ENCODE results near the gene ZSWIM4.
"Not testable (repeated sequence)": the region's sequence is repeated elsewhere in the genome, so short reads cannot be mapped to it uniquely, and the experiment has no call there.

The ZSWIM4 gene

GRCh38 chr19:13841962-13842290, 46.7 kb downstream of the ZSWIM4 start:
- no peak for DNase-seq
- peak overlapping the region; percentile 98 for H3K27ac Mint-ChIP-seq
- H3K27me3 Mint-ChIP-seq: no peaks in the 10 kb centered on the region
- H3K4me1 Mint-ChIP-seq (ENCODE audit: low read depth): peaks cover 60% of the 10 kb centered on the region
- no peaks in the 10 kb centered on the region for H3K9me3 Mint-ChIP-seq
- peak overlapping the region; percentile 95 for H3K4me3 Mint-ChIP-seq
- peaks cover 48% of the 10 kb centered on the region for H3K36me3 Mint-ChIP-seq (ENCODE audit: low read depth)

- H3K4me1 Mint-ChIP-seq (ENCODE audit: low read depth): peaks cover 55% of the 10 kb centered on the region
- H3K36me3 Mint-ChIP-seq (ENCODE audit: low read depth): peaks cover 43% of the 10 kb centered on the region
- peak overlapping the region; percentile 98 for H3K27ac Mint-ChIP-seq
- no peaks in the 10 kb centered on the region for H3K27me3 Mint-ChIP-seq
- DNase-seq: peak; percentile 79
- peak overlapping the region; percentile 95 for H3K4me3 Mint-ChIP-seq
- no peaks in the 10 kb centered on the region for H3K9me3 Mint-ChIP-seq
Observed at GRCh38 chr19:13842291-13843103, 47.3 kb downstream of the ZSWIM4 start.

- Mint-ChIP-seq H3K27ac (peak overlapping the region; percentile 95), H3K27me3 (no peaks in the 10 kb centered on the region), H3K4me3 (peak overlapping the region; percentile 85), H3K36me3 (ENCODE audit: low read depth) (peaks cover 35% of the 10 kb centered on the region), H3K4me1 (ENCODE audit: low read depth) (peaks cover 51% of the 10 kb centered on the region), H3K9me3 (no peaks in the 10 kb centered on the region)
- DNase-seq: no peak
Observed at GRCh38 chr19:13843104-13843921, 48.1 kb downstream of the ZSWIM4 start.

- Mint-ChIP-seq H3K4me3 (peak overlapping the region; percentile 71), H3K27me3 (no peaks in the 10 kb centered on the region), H3K27ac (peak overlapping the region; percentile 91), H3K4me1 (ENCODE audit: low read depth) (peaks cover 50% of the 10 kb centered on the region), H3K36me3 (ENCODE audit: low read depth) (peaks cover 27% of the 10 kb centered on the region), H3K9me3 (no peaks in the 10 kb centered on the region)
- DNase-seq: no peak
Observed at GRCh38 chr19:13844130-13844631, 48.9 kb downstream of the ZSWIM4 start.

GRCh38 chr19:13846557-13847406, 51.5 kb downstream of the ZSWIM4 start:
- Mint-ChIP-seq H3K27ac (peak overlapping the region; percentile 99), H3K4me1 (ENCODE audit: low read depth) (peaks cover 63% of the 10 kb centered on the region), H3K4me3 (peak overlapping the region; percentile 79), H3K9me3 (no peaks in the 10 kb centered on the region), H3K36me3 (ENCODE audit: low read depth) (peaks cover 4% of the 10 kb centered on the region), H3K27me3 (no peaks in the 10 kb centered on the region)
- DNase-seq: peak; percentile 93

- peaks cover 63% of the 10 kb centered on the region for H3K4me1 Mint-ChIP-seq (ENCODE audit: low read depth)
- H3K4me3 Mint-ChIP-seq: peak overlapping the region; percentile 79
- H3K27ac Mint-ChIP-seq: peak overlapping the region; percentile 99
- H3K27me3 Mint-ChIP-seq: no peaks in the 10 kb centered on the region
- no peaks in the 10 kb centered on the region for H3K9me3 Mint-ChIP-seq
- DNase-seq: peak; percentile 86
- H3K36me3 Mint-ChIP-seq (ENCODE audit: low read depth): no peaks in the 10 kb centered on the region
Observed at GRCh38 chr19:13847407-13848339, 52.4 kb downstream of the ZSWIM4 start.

GRCh38 chr19:13848340-13848677, 53.1 kb downstream of the ZSWIM4 start:
- Mint-ChIP-seq H3K4me1 (ENCODE audit: low read depth) (peaks cover 60% of the 10 kb centered on the region), H3K27ac (peak overlapping the region; percentile 99), H3K36me3 (ENCODE audit: low read depth) (no peaks in the 10 kb centered on the region), H3K27me3 (no peaks in the 10 kb centered on the region), H3K9me3 (no peaks in the 10 kb centered on the region), H3K4me3 (peak overlapping the region; percentile 79)
- no peak for DNase-seq

- H3K27me3 Mint-ChIP-seq: no peaks in the 10 kb centered on the region
- H3K4me3 Mint-ChIP-seq: no peak overlapping the region
- peaks cover 53% of the 10 kb centered on the region for H3K4me1 Mint-ChIP-seq (ENCODE audit: low read depth)
- H3K27ac Mint-ChIP-seq: peak overlapping the region; percentile 47
- no peaks in the 10 kb centered on the region for H3K9me3 Mint-ChIP-seq
- no peak for DNase-seq
- H3K36me3 Mint-ChIP-seq (ENCODE audit: low read depth): no peaks in the 10 kb centered on the region
Observed at GRCh38 chr19:13848798-13849676, 53.8 kb downstream of the ZSWIM4 start.

GRCh38 chr19:13849991-13850909, 55.0 kb downstream of the ZSWIM4 start:
- Mint-ChIP-seq H3K27ac (peak overlapping the region; percentile 93), H3K4me3 (peak overlapping the region; percentile 74), H3K27me3 (no peaks in the 10 kb centered on the region), H3K36me3 (ENCODE audit: low read depth) (no peaks in the 10 kb centered on the region), H3K9me3 (no peaks in the 10 kb centered on the region), H3K4me1 (ENCODE audit: low read depth) (peaks cover 40% of the 10 kb centered on the region)
- peak; percentile 82 for DNase-seq

- peaks cover 34% of the 10 kb centered on the region for H3K4me1 Mint-ChIP-seq (ENCODE audit: low read depth)
- peak overlapping the region; percentile 74 for H3K4me3 Mint-ChIP-seq
- no peaks in the 10 kb centered on the region for H3K27me3 Mint-ChIP-seq
- H3K36me3 Mint-ChIP-seq (ENCODE audit: low read depth): no peaks in the 10 kb centered on the region
- DNase-seq: peak; percentile 77
- H3K9me3 Mint-ChIP-seq: no peaks in the 10 kb centered on the region
- peak overlapping the region; percentile 93 for H3K27ac Mint-ChIP-seq
Observed at GRCh38 chr19:13850910-13851733, 55.9 kb downstream of the ZSWIM4 start.

- not testable (repeated sequence) for H3K4me3 Mint-ChIP-seq; H3K36me3 Mint-ChIP-seq (ENCODE audit: low read depth); H3K9me3 Mint-ChIP-seq; H3K27me3 Mint-ChIP-seq; DNase-seq
- Mint-ChIP-seq H3K4me1 (ENCODE audit: low read depth) (peaks cover 28% of the 10 kb centered on the region), H3K27ac (peak overlapping the region; percentile 93)
Observed at GRCh38 chr19:13851734-13852114, 56.5 kb downstream of the ZSWIM4 start.
